ENCODE results near the gene TOP1. TPM values are rescaled to one million over a fixed set of nuclear protein-coding genes. Genes with fewer than 3 reads are reported as not detected.

TOP1 gene
- total RNA-seq, 1 donor from 2014 or later: 72.7 TPM

DNA sequence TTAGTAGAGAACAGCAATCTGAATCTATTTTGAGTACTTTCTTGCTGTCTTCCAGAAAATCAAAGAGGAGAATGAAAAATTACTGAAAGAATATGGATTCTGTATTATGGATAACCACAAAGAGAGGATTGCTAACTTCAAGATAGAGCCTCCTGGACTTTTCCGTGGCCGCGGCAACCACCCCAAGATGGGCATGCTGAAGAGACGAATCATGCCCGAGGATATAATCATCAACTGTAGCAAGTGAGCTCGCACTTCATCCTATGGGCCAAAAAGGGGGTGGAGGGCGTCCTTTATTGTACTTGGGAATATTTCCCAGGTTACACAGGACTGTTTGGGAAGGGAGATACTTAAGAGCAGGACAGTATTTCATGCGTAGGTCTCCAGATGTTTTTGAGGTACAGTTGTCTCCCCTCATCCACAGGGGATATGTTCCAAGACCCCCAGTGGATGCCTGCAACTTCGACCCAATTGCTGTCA is 71.4 kb downstream of the TOP1 start:
- no peaks in the 10 kb centered on the region for H3K9me3 Mint-ChIP-seq (ENCODE audit: unreplicated experiment)
- no peaks in the 10 kb centered on the region for H3K4me1 Mint-ChIP-seq (ENCODE audit: unreplicated experiment)
- DNase-seq (ENCODE audit: low spot score): no peak
- H3K36me3 Mint-ChIP-seq (ENCODE audit: low read depth, unreplicated experiment): peaks cover 40% of the 10 kb centered on the region
- no peaks in the 10 kb centered on the region for H3K27me3 Mint-ChIP-seq (ENCODE audit: unreplicated experiment)
- H3K4me3 Mint-ChIP-seq (ENCODE audit: unreplicated experiment): no peak overlapping the region
- TF ChIP-seq, protein P1, sequence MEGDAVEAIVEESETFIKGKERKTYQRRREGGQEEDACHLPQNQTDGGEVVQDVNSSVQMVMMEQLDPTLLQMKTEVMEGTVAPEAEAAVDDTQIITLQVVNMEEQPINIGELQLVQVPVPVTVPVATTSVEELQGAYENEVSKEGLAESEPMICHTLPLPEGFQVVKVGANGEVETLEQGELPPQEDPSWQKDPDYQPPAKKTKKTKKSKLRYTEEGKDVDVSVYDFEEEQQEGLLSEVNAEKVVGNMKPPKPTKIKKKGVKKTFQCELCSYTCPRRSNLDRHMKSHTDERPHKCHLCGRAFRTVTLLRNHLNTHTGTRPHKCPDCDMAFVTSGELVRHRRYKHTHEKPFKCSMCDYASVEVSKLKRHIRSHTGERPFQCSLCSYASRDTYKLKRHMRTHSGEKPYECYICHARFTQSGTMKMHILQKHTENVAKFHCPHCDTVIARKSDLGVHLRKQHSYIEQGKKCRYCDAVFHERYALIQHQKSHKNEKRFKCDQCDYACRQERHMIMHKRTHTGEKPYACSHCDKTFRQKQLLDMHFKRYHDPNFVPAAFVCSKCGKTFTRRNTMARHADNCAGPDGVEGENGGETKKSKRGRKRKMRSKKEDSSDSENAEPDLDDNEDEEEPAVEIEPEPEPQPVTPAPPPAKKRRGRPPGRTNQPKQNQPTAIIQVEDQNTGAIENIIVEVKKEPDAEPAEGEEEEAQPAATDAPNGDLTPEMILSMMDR (IDR thresholded peaks at IDR 0.05; ENCODE audit: unreplicated experiment): no peak
- H3K27ac Mint-ChIP-seq (ENCODE audit: unreplicated experiment): no peak overlapping the region

DNA sequence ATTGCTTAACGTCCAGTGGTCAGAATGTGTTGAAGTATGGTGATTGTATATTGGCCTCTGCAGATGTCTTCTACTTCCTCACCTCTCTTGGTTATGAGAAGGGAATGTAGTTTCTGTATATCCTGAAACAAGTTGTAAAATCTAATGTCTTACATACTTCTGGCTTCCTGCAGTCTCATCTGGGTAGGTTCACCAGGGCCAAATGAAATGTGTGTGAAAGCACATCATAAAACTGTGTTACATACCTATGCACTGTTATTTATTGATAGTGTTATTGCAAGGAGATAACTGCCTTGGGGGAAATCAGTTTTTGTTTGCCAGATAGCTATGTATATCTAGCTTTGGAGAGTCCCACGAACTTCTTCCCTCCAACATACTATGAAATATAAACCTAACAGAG is 73.0 kb downstream of the TOP1 start:
- Mint-ChIP-seq H3K4me1 (ENCODE audit: unreplicated experiment) (no peaks in the 10 kb centered on the region), H3K4me3 (ENCODE audit: unreplicated experiment) (no peak overlapping the region), H3K36me3 (ENCODE audit: low read depth, unreplicated experiment) (peaks cover 39% of the 10 kb centered on the region), H3K9me3 (ENCODE audit: unreplicated experiment) (no peaks in the 10 kb centered on the region), H3K27ac (ENCODE audit: unreplicated experiment) (no peak overlapping the region), H3K27me3 (ENCODE audit: unreplicated experiment) (no peaks in the 10 kb centered on the region)
- no peak for DNase-seq (ENCODE audit: low spot score)
- TF ChIP-seq, protein P1 (IDR thresholded peaks at IDR 0.05; ENCODE audit: unreplicated experiment): no peak

DNA sequence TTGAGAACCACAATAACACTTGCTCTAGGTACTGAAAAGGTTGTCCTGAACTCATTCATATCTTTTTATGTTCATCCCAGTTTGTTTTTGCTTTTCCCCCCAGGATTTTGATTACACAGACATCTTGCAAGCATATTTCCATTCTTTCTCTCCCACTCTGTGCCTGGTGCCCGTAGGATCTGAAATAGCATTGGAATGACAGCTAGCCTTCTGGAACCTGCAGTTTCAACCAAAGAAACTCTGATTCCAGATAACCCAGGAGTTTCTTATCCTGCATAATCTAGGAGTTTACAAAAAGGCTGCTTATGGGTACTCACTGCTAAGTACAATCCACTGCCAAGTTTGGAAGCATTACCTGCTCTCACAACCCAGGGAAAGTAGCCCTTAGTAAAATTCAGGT is 79.9 kb downstream of the TOP1 start:
- no peak overlapping the region for H3K27ac Mint-ChIP-seq (ENCODE audit: unreplicated experiment)
- no peak overlapping the region for H3K4me3 Mint-ChIP-seq (ENCODE audit: unreplicated experiment)
- H3K27me3 Mint-ChIP-seq (ENCODE audit: unreplicated experiment): no peaks in the 10 kb centered on the region
- TF ChIP-seq, protein P1 (IDR thresholded peaks at IDR 0.05; ENCODE audit: unreplicated experiment): no peak
- no peaks in the 10 kb centered on the region for H3K4me1 Mint-ChIP-seq (ENCODE audit: unreplicated experiment)
- no peak for DNase-seq (ENCODE audit: low spot score)
- H3K36me3 Mint-ChIP-seq (ENCODE audit: low read depth, unreplicated experiment): peaks cover 18% of the 10 kb centered on the region
- H3K9me3 Mint-ChIP-seq (ENCODE audit: unreplicated experiment): no peaks in the 10 kb centered on the region

DNA sequence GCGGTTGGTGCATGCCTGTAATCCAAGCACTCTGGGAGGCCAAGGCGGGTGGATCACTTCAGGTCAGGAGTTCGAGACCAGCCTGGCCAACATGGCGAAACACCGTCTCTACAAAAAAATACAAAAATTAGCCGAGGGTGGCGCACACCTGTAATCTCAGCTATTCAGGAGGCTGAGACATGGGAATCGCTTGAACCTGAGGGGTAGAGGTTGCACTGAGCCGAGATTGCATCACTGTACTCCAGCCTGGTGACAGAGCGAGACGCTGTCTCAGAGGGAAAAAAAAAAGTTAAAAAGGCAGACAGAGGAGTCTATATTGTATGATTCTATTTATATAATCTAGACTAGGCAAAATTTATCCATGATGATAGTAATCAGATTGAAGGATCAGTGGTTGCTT is 81.4 kb downstream of the TOP1 start:
- TF ChIP-seq, protein P1 (IDR thresholded peaks at IDR 0.05; ENCODE audit: unreplicated experiment): no peak
- peaks cover 21% of the 10 kb centered on the region for H3K36me3 Mint-ChIP-seq (ENCODE audit: low read depth, unreplicated experiment)
- no peaks in the 10 kb centered on the region for H3K9me3 Mint-ChIP-seq (ENCODE audit: unreplicated experiment)
- H3K27ac Mint-ChIP-seq (ENCODE audit: unreplicated experiment): no peak overlapping the region
- no peaks in the 10 kb centered on the region for H3K27me3 Mint-ChIP-seq (ENCODE audit: unreplicated experiment)
- no peak for DNase-seq (ENCODE audit: low spot score)
- no peak overlapping the region for H3K4me3 Mint-ChIP-seq (ENCODE audit: unreplicated experiment)
- no peaks in the 10 kb centered on the region for H3K4me1 Mint-ChIP-seq (ENCODE audit: unreplicated experiment)

DNA sequence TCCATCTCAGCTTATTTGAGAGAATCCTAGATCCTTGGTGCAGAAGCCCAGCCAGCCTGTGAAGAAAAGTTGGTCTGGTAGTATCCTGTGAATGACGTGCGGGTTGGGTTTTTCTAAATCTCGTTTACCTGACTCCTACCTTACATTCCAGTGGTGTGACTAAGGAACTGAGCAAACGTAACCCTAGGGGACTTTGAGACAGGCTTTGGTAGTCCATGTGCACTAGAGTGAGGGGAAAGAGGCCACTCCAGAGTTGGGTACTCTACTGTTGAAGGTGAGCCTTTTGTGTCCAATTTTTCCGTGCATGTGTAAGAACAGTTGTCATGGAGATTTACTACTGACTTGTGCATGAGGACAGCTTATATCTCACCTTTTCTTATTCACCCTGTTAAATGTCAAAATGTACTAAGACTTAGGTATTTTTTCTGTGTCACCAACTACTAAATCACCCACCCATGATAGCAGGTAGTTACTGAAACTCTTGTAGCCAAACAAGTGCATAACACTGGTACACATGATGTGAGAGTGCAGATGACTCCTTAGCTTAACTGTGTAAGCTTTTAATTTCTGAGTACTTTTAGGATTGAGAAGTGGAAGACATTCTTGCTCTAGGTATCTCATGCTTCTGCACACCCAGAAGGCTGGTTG is 82.4 kb downstream of the TOP1 start:
- Mint-ChIP-seq H3K9me3 (ENCODE audit: unreplicated experiment) (no peaks in the 10 kb centered on the region), H3K4me3 (ENCODE audit: unreplicated experiment) (no peak overlapping the region), H3K27ac (ENCODE audit: unreplicated experiment) (no peak overlapping the region), H3K4me1 (ENCODE audit: unreplicated experiment) (no peaks in the 10 kb centered on the region), H3K36me3 (ENCODE audit: low read depth, unreplicated experiment) (peaks cover 32% of the 10 kb centered on the region), H3K27me3 (ENCODE audit: unreplicated experiment) (no peaks in the 10 kb centered on the region)
- no peak for DNase-seq (ENCODE audit: low spot score)
- TF ChIP-seq, protein P1 (IDR thresholded peaks at IDR 0.05; ENCODE audit: unreplicated experiment): no peak
